Prostate gland (tissue), 2 donors: ENCODE measurements around the gene IL3. TPM values are rescaled to one million over a fixed set of nuclear protein-coding genes. Genes with fewer than 3 reads are reported as not detected.

Experiments
- DNase-seq: peaks from one replicate; pipeline ENCODE4 v3.0.0-alpha.2; 2019; ENCODE audit warnings: low spot score
- H3K27ac ChIP-seq, 2 donors: fragments of 200-600 bp; sonication (generic); 2 replicates each; pipeline ENCODE4 v1.5.1; 2017 to 2019
- H3K27me3 ChIP-seq: fragments of 200-600 bp; sonication (generic); replicated peaks from 2 replicates; pipeline ENCODE4 v1.5.1; 2019; ENCODE audit not compliant: insufficient read depth
- H3K36me3 ChIP-seq, 2 donors: fragments of 200-600 bp; sonication (generic); 1 replicate in 1 of 2; 2 replicates in 1 of 2; pipeline versions ENCODE4 v1.5.1 to v1.8.1; 2017 to 2019
- H3K4me1 ChIP-seq: fragments of 200-600 bp; sonication (generic); replicated peaks from 2 replicates; pipeline ENCODE4 v1.5.1; 2019
- H3K4me3 ChIP-seq, 2 donors: fragments of 200-600 bp; sonication (generic); 2 replicates each; pipeline ENCODE4 v1.5.1; 2017 to 2019
- H3K9me3 ChIP-seq: fragments of 200-600 bp; sonication (generic); 2 replicates; pipeline ENCODE4 v1.5.1; 2017
- CTCF ChIP-seq, 4 experiments: fragments of 200-600 bp in 2 of 4; fragments of 450-650 bp in 2 of 4; sonication (generic) in 2 of 4; IDR thresholded peaks; 1 replicate in 3 of 4; 2 replicates in 1 of 4; pipeline ENCODE4 v1.5.1; 2016 to 2019; ENCODE audit warnings: antibody characterized with exemption in 4 of 4, mild to moderate bottlenecking in 2 of 4, moderate library complexity in 2 of 4
- POLR2A ChIP-seq: fragments of 450-650 bp; IDR thresholded peaks from one replicate; pipeline ENCODE4 v1.6.1; 2016; ENCODE audit warnings: antibody characterized with exemption, mild to moderate bottlenecking
- POLR2AphosphoS5 ChIP-seq: sonication (generic); formaldehyde crosslinking; IDR thresholded peaks from one replicate; pipeline ENCODE4 v1.6.1; 2017; ENCODE audit warnings: antibody characterized with exemption
- WGBS: methylation state at CpG from one replicate; pipeline ENCODE4 v1.1.5; 2018; 5-methylcytosine and 5-hydroxymethylcytosine counted together
- intact Hi-C: fragments of 100-400 bp; cut with DNase I; formaldehyde crosslinking; loops from one replicate; pipeline ENCODE4 v1.14.2; 2022
- total RNA-seq, 2 donors: library from RNA; depleted of rRNA; stranded (reverse); fragments of >200 nt; gene quantifications; one replicate each; pipeline ENCODE4 v1.1.0, GENCODE V29; 2016

IL3 gene
- total RNA-seq, 2 donors from 2014 or later: not detected

DNA sequence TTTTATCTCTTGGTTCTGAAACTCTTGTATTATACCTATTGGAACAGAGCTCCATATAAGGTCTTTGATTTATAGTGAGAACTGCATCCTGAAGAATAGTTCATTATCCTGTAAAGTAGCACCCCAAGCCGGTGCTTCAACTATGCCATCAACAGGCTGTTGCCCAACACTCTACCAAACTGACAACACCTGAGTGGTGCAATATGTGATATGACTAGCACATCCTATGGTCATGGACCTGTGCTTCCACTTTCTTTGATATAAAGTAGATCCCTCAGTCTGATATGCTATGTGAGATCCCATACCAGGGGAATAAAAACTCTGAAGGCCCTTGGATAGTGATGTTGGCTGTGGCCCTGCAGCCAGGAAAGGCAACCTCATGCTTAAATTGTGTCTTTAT lies 28.9 kb downstream of the IL3 start:
- no peak for DNase-seq

GRCh38 chr5:132090107-132090506 lies 29.7 kb downstream of the IL3 start:
- H3K27ac ChIP-seq: no peak overlapping the region
- no peaks in the 10 kb centered on the region for H3K36me3 ChIP-seq
- no peaks in the 10 kb centered on the region for H3K9me3 ChIP-seq
- H3K4me1 ChIP-seq: no peaks in the 10 kb centered on the region
- H3K4me3 ChIP-seq: no peak overlapping the region
- H3K27me3 ChIP-seq: no peaks in the 10 kb centered on the region
- intact Hi-C loops: no loop called here
- no peak for TF ChIP-seq POLR2AphosphoS5
- no peak for TF ChIP-seq CTCF (IDR thresholded peaks at IDR 0.05)
- TF ChIP-seq POLR2A: no peak
- DNase-seq: no peak

More for the DNA sequence above, 28.9 kb downstream of the IL3 start:
- H3K9me3 ChIP-seq: no peaks in the 10 kb centered on the region
- H3K27me3 ChIP-seq: no peaks in the 10 kb centered on the region
- H3K36me3 ChIP-seq: no peaks in the 10 kb centered on the region
- H3K4me1 ChIP-seq: no peaks in the 10 kb centered on the region
- no peak overlapping the region for H3K4me3 ChIP-seq
- TF ChIP-seq POLR2AphosphoS5 (no peak), POLR2A (no peak), CTCF (IDR thresholded peaks at IDR 0.05) (no peak)
- no peak overlapping the region for H3K27ac ChIP-seq
- intact Hi-C loops: no loop called here
- WGBS: 87% methylated on average over 1 of the region's 1 CpG

GRCh38 chr5:132093271-132093670 lies 32.8 kb downstream of the IL3 start:
- Histone ChIP-seq H3K27me3 (no peaks in the 10 kb centered on the region), H3K4me1 (no peaks in the 10 kb centered on the region), H3K36me3 (no peaks in the 10 kb centered on the region), H3K9me3 (no peaks in the 10 kb centered on the region), H3K27ac (no peak overlapping the region), H3K4me3 (no peak overlapping the region)
- DNase-seq: no peak
- intact Hi-C loops: no loop called here
- WGBS: 71% methylated on average over 3 of the region's 3 CpGs
- TF ChIP-seq POLR2A (no peak), POLR2AphosphoS5 (no peak), CTCF (IDR thresholded peaks at IDR 0.05) (no peak)

GRCh38 chr5:132094393-132095076 lies 34.1 kb downstream of the IL3 start:
- Histone ChIP-seq H3K27ac (no peak overlapping the region), H3K9me3 (no peaks in the 10 kb centered on the region), H3K4me1 (no peaks in the 10 kb centered on the region), H3K27me3 (no peaks in the 10 kb centered on the region), H3K4me3 (no peak overlapping the region), H3K36me3 (no peaks in the 10 kb centered on the region)
- no peak for DNase-seq
- WGBS: 63% methylated on average over 12 of the region's 12 CpGs
- TF ChIP-seq CTCF (IDR thresholded peaks at IDR 0.05) (no peak), POLR2A (no peak), POLR2AphosphoS5 (no peak)
- intact Hi-C loops: no loop called here

- Histone ChIP-seq H3K27me3 (no peaks in the 10 kb centered on the region), H3K4me1 (no peaks in the 10 kb centered on the region), H3K4me3 (no peak overlapping the region), H3K9me3 (no peaks in the 10 kb centered on the region), H3K27ac (no peak overlapping the region), H3K36me3 (no peaks in the 10 kb centered on the region)
- TF ChIP-seq POLR2A: no peak
- WGBS: 83% methylated on average over 2 of the region's 2 CpGs
- intact Hi-C loops: no loop called here
- DNase-seq: no peak
Observed at GRCh38 chr5:132095077-132095410, 34.6 kb downstream of the IL3 start.
